Gastrocnemius medialis (tissue), 4 donors: ENCODE measurements around the gene C3orf33.

Experiments used
- CTCF ChIP-seq, 5 experiments: fragments of 450-650 bp in 3 of 5; fragments of 200-600 bp in 2 of 5; sonication (generic) in 2 of 5; IDR thresholded peaks in 4 of 5; conservative IDR thresholded peaks in 1 of 5; 1 replicate in 4 of 5; 2 replicates in 1 of 5; pipeline ENCODE4 v1.5.1; 2016 to 2019; ENCODE audit warnings: antibody characterized with exemption in 5 of 5, mild to moderate bottlenecking in 3 of 5, moderate library complexity in 3 of 5
- POLR2A ChIP-seq, 2 donors: fragments of 450-650 bp; IDR thresholded peaks; one replicate each; pipeline ENCODE4 v1.6.1; 2017; ENCODE audit warnings: antibody characterized with exemption in 2 of 2, mild to moderate bottlenecking in 2 of 2, moderate library complexity in 2 of 2

DNA sequence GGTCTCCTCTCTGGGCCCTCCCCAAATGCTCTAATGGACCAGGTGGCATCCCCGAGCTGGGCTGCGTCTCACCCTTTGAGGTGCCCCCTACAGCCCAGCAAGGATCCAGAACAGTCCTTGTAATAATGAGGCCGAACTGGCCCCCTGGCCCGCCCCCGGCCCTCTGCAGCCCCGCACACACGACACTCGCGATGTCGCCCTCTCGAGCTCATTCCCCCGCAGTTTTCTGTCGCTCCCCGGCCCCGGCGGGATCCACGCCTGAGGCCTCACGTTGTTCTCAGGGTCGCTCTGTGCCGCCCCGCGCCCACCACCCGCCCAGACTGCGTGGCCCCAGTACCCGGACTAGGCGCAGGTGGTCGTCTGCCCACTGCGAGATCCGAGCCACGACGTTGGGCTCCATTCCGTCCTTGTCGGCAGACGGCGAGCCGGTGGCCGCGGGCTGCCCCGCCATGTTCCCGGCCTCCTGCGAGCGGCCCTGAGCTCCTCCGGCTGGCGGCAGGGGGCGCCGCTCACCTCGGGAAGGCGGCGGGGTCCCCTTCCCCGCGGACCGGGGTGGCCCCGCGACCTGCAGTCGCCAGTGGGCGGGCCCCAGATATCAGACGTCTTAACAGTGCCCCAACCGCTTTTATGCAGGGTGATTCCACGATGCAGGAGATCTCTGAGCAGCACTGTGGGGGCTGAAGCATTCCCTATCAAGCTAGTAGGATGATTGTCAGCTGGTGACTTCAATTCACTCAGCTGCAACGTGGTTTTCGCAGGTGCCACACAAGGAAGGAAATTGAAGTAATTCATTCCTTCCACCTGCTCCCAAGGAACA is at the start of gene C3orf33:
- TF ChIP-seq CTCF (IDR thresholded peaks at IDR 0.05 in 4 of 5, conservative IDR thresholded peaks at IDR 0.05 in 1 of 5): peak; percentile 77 to 90 (median 83)
- TF ChIP-seq POLR2A (IDR thresholded peaks at IDR 0.05): no peak
